SU-DHL-6 (cell line): ENCODE data around the gene PGBD2.

Experiments
- EZH2phosphoT487 ChIP-seq: fragments of 200-600 bp; sonication (generic), shearing (Covaris generic); conservative IDR thresholded peaks from 2 replicates; pipeline ENCODE4 v1.6.1; 2018; ENCODE audit warnings: mild to moderate bottlenecking, antibody characterized with exemption, low read length, moderate library complexity, mixed read lengths
- TF ChIP-seq, protein P1 (sequence below): fragments of 200-600 bp; sonication (generic); IDR thresholded peaks from one replicate; pipeline ENCODE4 v1.5.1; 2017; ENCODE audit warnings: antibody characterized with exemption, mild to moderate bottlenecking, low read length, moderate library complexity; ENCODE audit not compliant: insufficient read depth, poor library complexity, severe bottlenecking

- TF ChIP-seq, protein P1, sequence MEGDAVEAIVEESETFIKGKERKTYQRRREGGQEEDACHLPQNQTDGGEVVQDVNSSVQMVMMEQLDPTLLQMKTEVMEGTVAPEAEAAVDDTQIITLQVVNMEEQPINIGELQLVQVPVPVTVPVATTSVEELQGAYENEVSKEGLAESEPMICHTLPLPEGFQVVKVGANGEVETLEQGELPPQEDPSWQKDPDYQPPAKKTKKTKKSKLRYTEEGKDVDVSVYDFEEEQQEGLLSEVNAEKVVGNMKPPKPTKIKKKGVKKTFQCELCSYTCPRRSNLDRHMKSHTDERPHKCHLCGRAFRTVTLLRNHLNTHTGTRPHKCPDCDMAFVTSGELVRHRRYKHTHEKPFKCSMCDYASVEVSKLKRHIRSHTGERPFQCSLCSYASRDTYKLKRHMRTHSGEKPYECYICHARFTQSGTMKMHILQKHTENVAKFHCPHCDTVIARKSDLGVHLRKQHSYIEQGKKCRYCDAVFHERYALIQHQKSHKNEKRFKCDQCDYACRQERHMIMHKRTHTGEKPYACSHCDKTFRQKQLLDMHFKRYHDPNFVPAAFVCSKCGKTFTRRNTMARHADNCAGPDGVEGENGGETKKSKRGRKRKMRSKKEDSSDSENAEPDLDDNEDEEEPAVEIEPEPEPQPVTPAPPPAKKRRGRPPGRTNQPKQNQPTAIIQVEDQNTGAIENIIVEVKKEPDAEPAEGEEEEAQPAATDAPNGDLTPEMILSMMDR, result peak; percentile 13
- TF ChIP-seq EZH2phosphoT487, result no peak
These were observed 21.3 kb upstream of the PGBD2 start for GRCh38 chr1:248884632-248885295.
